K562 (cell line): ENCODE results near the gene SPIRE1. TPM values are rescaled to one million over a fixed set of nuclear protein-coding genes. Genes with fewer than 3 reads are reported as not detected.

Experiments
- CBX1 ChIP-seq: sonication (generic); IDR thresholded peaks from 2 replicates; pipeline ENCODE4 v1.6.1; 2016; ENCODE audit warnings: antibody characterized with exemption, low read depth, mild to moderate bottlenecking
- EP400 ChIP-seq: fragments of 450-650 bp; IDR thresholded peaks from 2 replicates; pipeline ENCODE4 v1.6.1; 2017; ENCODE audit warnings: antibody characterized with exemption, mild to moderate bottlenecking, moderate library complexity
- FOXM1 ChIP-seq, 2 experiments: fragments of 450-650 bp in 1 of 2; sonication (generic) in 1 of 2; formaldehyde crosslinking in 1 of 2; IDR thresholded peaks; 2 replicates each; pipeline versions ENCODE4 v1.6.1 to v1.9.0; 2017 to 2022; ENCODE audit warnings: low read depth in 2 of 2, mild to moderate bottlenecking in 2 of 2, missing genetic modification reagents in 1 of 2, moderate library complexity in 1 of 2
- KDM1A ChIP-seq, 2 experiments: fragments of 450-650 bp; IDR thresholded peaks; 2 replicates each; pipeline ENCODE4 v1.6.1; 2016; ENCODE audit warnings: mild to moderate bottlenecking in 2 of 2
- KLF10 ChIP-seq: fragments of 250-450 bp; sonication (Bioruptor Pico); IDR thresholded peaks from 2 replicates; pipeline ENCODE4 v1.6.1; 2021; ENCODE audit warnings: matching md5 sums
- NBN ChIP-seq: fragments of 450-650 bp; IDR thresholded peaks from 2 replicates; pipeline ENCODE4 v1.6.1; 2016; ENCODE audit warnings: low read depth, mild to moderate bottlenecking
- POLR2H ChIP-seq: IDR thresholded peaks from 2 replicates; pipeline ENCODE4 v1.6.1; 2016; ENCODE audit warnings: missing genetic modification characterization, low read depth, mild to moderate bottlenecking, control low read depth, missing compliant biosample characterization, moderate library complexity
- PTRF ChIP-seq: fragments of 450-650 bp; IDR thresholded peaks from 2 replicates; pipeline ENCODE4 v1.6.1; 2016; ENCODE audit warnings: mild to moderate bottlenecking, missing genetic modification characterization, missing compliant biosample characterization
- SIRT6 ChIP-seq: IDR thresholded peaks from one replicate; pipeline ENCODE4 v1.6.1; 2012; ENCODE audit warnings: low read depth, mild to moderate bottlenecking, control low read depth, inconsistent platforms, low read length, moderate library complexity
- SMARCE1 ChIP-seq: fragments of 450-650 bp; IDR thresholded peaks from 2 replicates; pipeline ENCODE4 v1.7.1; 2016; ENCODE audit warnings: mild to moderate bottlenecking
- SNIP1 ChIP-seq: fragments of 450-650 bp; IDR thresholded peaks from 2 replicates; pipeline ENCODE4 v1.7.1; 2017; ENCODE audit warnings: low read depth, mild to moderate bottlenecking
- STAG1 ChIP-seq: sonication (generic); formaldehyde crosslinking; IDR thresholded peaks from 2 replicates; pipeline ENCODE4 v1.5.0; 2020; ENCODE audit warnings: missing genetic modification reagents, borderline replicate concordance
- TAF7 ChIP-seq: fragments of 450-650 bp; IDR thresholded peaks from 2 replicates; pipeline ENCODE4 v1.6.1; 2016; ENCODE audit warnings: missing genetic modification characterization, missing compliant biosample characterization
- TEAD2 ChIP-seq: fragments of 450-650 bp; IDR thresholded peaks from 2 replicates; pipeline ENCODE4 v1.6.1; 2016; ENCODE audit warnings: missing genetic modification characterization, control low read depth, missing compliant biosample characterization
- TSC22D4 ChIP-seq: fragments of 450-650 bp; IDR thresholded peaks from 2 replicates; pipeline ENCODE4 v1.6.1; 2016; ENCODE audit warnings: missing genetic modification characterization, missing biosample characterization, control low read depth
- U2AF2 ChIP-seq: fragments of 200-400 bp; formaldehyde crosslinking; optimal IDR thresholded peaks from 2 replicates; pipeline ENCODE3; 2017; ENCODE audit warnings: low read depth, mild to moderate bottlenecking, low read length
- YBX1 ChIP-seq: fragments of 450-650 bp; IDR thresholded peaks from 2 replicates; pipeline ENCODE4 v1.7.1; 2016; ENCODE audit warnings: mild to moderate bottlenecking
- ZNF124 ChIP-seq: sonication (generic); formaldehyde crosslinking; IDR thresholded peaks from 2 replicates; pipeline ENCODE4 v1.8.1; 2022; ENCODE audit warnings: missing genetic modification reagents
- polyA plus RNA-seq, 8 experiments: library from polyadenylated mRNA; depleted of rRNA in 4 of 8; stranded (reverse) in 5 of 8; unstranded in 3 of 8; fragments of >200 nt; fragmentation: Nextera tagmentation in 2 of 8; fragmentation: Illumina TruSeq in 1 of 8; extraction: Ambion mirVana in 2 of 8; extraction: Trizol in 1 of 8; gene quantifications; 2 replicates each; pipeline versions ENCODE4 v1.2.1 to v1.2.3, GENCODE V29; 2011 to 2014; ENCODE audit warnings: inconsistent platforms in 1 of 8, missing spikeins in 1 of 8
- total RNA-seq, 7 experiments: library from RNA; depleted of rRNA in 6 of 7; stranded (reverse); fragments of >200 nt in 6 of 7; fragmentation: Illumina TruSeq in 2 of 7; extraction: Trizol in 2 of 7; gene quantifications; 2 replicates each; pipeline versions ENCODE4 v1.2.1 to v1.2.3, GENCODE V29; 2011 to 2021; ENCODE audit warnings: low replicate concordance in 1 of 7
- TF ChIP-seq, protein P1 (sequence below): fragments of 250-450 bp; sonication (Bioruptor Pico); IDR thresholded peaks from 2 replicates; pipeline ENCODE4 v1.6.1; 2021; ENCODE audit warnings: mild to moderate bottlenecking
- TF ChIP-seq, protein P2 (sequence below): fragments of 450-650 bp; IDR thresholded peaks from 2 replicates; pipeline ENCODE4 v1.6.1; 2018; ENCODE audit not compliant: partially characterized antibody
- TF ChIP-seq, protein P3 (sequence below): fragments of 250-450 bp; sonication (Bioruptor Pico); IDR thresholded peaks from 2 replicates; pipeline ENCODE4 v1.8.0; 2022; ENCODE audit warnings: inconsistent platforms, mild to moderate bottlenecking, moderate library complexity, borderline replicate concordance
- TF ChIP-seq, protein P4 (sequence below): fragments of 250-450 bp; sonication (Bioruptor Pico); IDR thresholded peaks from 2 replicates; pipeline ENCODE4 v1.5.0; 2020; ENCODE audit warnings: mild to moderate bottlenecking

SPIRE1 gene
- total and polyA plus RNA-seq, 9 of the 15 experiments (the other 6 are each of a cell fraction or from before 2014, with no cell fraction given): 2.9 to 14.0 (median 10.2) TPM

GRCh38 chr18:12403601-12404506 is 254.1 kb downstream of the SPIRE1 start (continued):
- TF ChIP-seq, protein P1, sequence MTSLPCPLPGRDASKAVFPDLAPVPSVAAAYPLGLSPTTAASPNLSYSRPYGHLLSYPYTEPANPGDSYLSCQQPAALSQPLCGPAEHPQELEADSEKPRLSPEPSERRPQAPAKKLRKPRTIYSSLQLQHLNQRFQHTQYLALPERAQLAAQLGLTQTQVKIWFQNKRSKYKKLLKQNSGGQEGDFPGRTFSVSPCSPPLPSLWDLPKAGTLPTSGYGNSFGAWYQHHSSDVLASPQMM (CRISPR knock-in tag): no peak
- TF ChIP-seq SNIP1 (no peak), TEAD2 (tag) (no peak), CBX1 (no peak), SMARCE1 (peak; percentile 96), NBN (peak; percentile 61), KLF10 (CRISPR knock-in tag) (no peak), STAG1 (CRISPR knock-in tag) (no peak), POLR2H (tag) (no peak), TSC22D4 (tag) (no peak), YBX1 (no peak), KDM1A (IDR thresholded peaks at IDR 0.05) (peak; percentile 18 to 37; a peak in 2 of 4 replicates), ZNF124 (CRISPR knock-in tag) (no peak), SIRT6 (no peak), TAF7 (tag) (no peak), U2AF2 (no peak), FOXM1 (IDR thresholded peaks at IDR 0.05; ENCODE audit: low read depth) (no peak), FOXM1 (CRISPR knock-in tag; IDR thresholded peaks at IDR 0.05; ENCODE audit: low read depth) (no peak), PTRF (tag) (no peak), EP400 (peak; percentile 48; the same call in 1 of the 2 replicates)
- TF ChIP-seq, protein P2, sequence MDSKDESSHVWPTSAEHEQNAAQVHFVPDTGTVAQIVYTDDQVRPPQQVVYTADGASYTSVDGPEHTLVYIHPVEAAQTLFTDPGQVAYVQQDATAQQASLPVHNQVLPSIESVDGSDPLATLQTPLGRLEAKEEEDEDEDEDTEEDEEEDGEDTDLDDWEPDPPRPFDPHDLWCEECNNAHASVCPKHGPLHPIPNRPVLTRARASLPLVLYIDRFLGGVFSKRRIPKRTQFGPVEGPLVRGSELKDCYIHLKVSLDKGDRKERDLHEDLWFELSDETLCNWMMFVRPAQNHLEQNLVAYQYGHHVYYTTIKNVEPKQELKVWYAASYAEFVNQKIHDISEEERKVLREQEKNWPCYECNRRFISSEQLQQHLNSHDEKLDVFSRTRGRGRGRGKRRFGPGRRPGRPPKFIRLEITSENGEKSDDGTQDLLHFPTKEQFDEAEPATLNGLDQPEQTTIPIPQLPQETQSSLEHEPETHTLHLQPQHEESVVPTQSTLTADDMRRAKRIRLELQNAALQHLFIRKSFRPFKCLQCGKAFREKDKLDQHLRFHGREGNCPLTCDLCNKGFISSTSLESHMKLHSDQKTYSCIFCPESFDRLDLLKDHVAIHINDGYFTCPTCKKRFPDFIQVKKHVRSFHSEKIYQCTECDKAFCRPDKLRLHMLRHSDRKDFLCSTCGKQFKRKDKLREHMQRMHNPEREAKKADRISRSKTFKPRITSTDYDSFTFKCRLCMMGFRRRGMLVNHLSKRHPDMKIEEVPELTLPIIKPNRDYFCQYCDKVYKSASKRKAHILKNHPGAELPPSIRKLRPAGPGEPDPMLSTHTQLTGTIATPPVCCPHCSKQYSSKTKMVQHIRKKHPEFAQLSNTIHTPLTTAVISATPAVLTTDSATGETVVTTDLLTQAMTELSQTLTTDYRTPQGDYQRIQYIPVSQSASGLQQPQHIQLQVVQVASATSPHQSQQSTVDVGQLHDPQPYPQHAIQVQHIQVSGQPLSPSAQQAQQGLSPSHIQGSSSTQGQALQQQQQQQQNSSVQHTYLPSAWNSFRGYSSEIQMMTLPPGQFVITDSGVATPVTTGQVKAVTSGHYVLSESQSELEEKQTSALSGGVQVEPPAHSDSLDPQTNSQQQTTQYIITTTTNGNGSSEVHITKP: peak; percentile 74
- TF ChIP-seq, protein P3, sequence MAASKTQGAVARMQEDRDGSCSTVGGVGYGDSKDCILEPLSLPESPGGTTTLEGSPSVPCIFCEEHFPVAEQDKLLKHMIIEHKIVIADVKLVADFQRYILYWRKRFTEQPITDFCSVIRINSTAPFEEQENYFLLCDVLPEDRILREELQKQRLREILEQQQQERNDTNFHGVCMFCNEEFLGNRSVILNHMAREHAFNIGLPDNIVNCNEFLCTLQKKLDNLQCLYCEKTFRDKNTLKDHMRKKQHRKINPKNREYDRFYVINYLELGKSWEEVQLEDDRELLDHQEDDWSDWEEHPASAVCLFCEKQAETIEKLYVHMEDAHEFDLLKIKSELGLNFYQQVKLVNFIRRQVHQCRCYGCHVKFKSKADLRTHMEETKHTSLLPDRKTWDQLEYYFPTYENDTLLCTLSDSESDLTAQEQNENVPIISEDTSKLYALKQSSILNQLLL (CRISPR knock-in tag): no peak
- TF ChIP-seq, protein P4, sequence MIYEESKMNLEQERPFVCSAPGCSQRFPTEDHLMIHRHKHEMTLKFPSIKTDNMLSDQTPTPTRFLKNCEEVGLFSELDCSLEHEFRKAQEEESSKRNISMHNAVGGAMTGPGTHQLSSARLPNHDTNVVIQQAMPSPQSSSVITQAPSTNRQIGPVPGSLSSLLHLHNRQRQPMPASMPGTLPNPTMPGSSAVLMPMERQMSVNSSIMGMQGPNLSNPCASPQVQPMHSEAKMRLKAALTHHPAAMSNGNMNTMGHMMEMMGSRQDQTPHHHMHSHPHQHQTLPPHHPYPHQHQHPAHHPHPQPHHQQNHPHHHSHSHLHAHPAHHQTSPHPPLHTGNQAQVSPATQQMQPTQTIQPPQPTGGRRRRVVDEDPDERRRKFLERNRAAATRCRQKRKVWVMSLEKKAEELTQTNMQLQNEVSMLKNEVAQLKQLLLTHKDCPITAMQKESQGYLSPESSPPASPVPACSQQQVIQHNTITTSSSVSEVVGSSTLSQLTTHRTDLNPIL: no peak
